Liver (tissue), 3 donors: Measurements from ENCODE around the gene SLC9A8.

Experiments
- CTCF ChIP-seq: fragments of 150-350 bp; IDR thresholded peaks from 2 replicates; pipeline ENCODE4 v1.5.1; 2017; ENCODE audit warnings: improper control_type of control experiment, low read depth, low read length; ENCODE audit not compliant: missing input control
- EGR1 ChIP-seq, 2 donors: IDR thresholded peaks; 2 replicates each; pipeline ENCODE4 v1.6.1; 2016 to 2018; ENCODE audit warnings: antibody characterized with exemption in 2 of 2, low read depth in 2 of 2
- GABPA ChIP-seq, 2 donors: IDR thresholded peaks in 1 of 2; conservative IDR thresholded peaks in 1 of 2; 2 replicates each; pipeline ENCODE4 v1.6.1; 2016; ENCODE audit warnings: antibody characterized with exemption in 2 of 2, mild to moderate bottlenecking in 1 of 2, moderate library complexity in 1 of 2
- HNF4G ChIP-seq: IDR thresholded peaks from 2 replicates; pipeline ENCODE4 v1.6.1; 2016; ENCODE audit warnings: antibody characterized with exemption
- MAX ChIP-seq: IDR thresholded peaks from 2 replicates; pipeline ENCODE4 v1.6.1; 2016; ENCODE audit warnings: antibody characterized with exemption
- REST ChIP-seq: IDR thresholded peaks from 2 replicates; pipeline ENCODE4 v1.6.1; 2016; ENCODE audit warnings: antibody characterized with exemption, mild to moderate bottlenecking
- SP1 ChIP-seq: IDR thresholded peaks from 2 replicates; pipeline ENCODE4 v1.6.1; 2018; ENCODE audit warnings: antibody characterized with exemption, mild to moderate bottlenecking
- TAF1 ChIP-seq: conservative IDR thresholded peaks from 2 replicates; pipeline ENCODE4 v1.6.1; 2016; ENCODE audit warnings: antibody characterized with exemption, mild to moderate bottlenecking
- ZBTB33 ChIP-seq: IDR thresholded peaks from 2 replicates; pipeline ENCODE4 v1.6.1; 2016; ENCODE audit warnings: antibody characterized with exemption
- donor health status: healthy.
- donor health status: healthy.

DNA sequence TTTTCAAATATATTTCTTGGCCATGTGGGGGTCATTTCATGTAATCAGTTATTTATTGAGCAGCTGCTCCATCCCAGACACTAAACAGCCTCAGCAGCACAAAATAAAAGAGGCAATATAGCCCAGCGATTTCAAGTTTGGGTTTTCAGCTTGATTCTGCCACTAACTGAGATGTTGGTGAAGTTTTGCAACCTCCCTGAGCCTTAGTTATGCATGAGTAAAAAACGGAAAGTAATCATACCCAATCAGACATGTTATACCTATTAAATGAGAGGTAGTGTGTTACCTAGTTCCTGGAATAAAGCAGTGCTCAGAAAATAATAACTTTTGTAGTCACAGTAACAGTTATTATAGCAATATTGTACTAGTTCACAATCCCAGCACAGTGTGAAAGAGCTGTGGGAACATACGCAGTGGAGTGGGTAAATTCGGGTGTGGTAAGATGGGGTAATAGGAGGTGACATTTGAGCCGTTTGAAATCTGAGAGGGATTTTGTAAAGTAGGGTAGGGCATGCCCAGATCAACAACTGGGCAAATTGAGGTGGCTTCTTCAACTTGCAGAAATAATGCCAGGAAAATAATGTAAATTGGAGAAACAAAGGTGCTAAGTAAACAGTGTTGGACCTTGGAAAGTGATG lies 1.5 kb downstream of the SLC9A8 start:
- TF ChIP-seq CTCF (no peak), GABPA (IDR thresholded peaks at IDR 0.05 in 1 of 2, conservative IDR thresholded peaks at IDR 0.05 in 1 of 2) (no peak), REST (no peak), MAX (no peak), EGR1 (IDR thresholded peaks at IDR 0.05; ENCODE audit: low read depth in 2 of 2) (no peak), SP1 (no peak), ZBTB33 (no peak), HNF4G (no peak), TAF1 (no peak)
